Hepatocyte (in vitro differentiated cells): ENCODE results near the gene MOB2.

ENCODE experiments used
- EZH2 ChIP-seq: fragments of 200-600 bp; sonication (generic); IDR thresholded peaks from 2 replicates; pipeline ENCODE4 v1.6.1; 2016; ENCODE audit warnings: antibody characterized with exemption, mild to moderate bottlenecking, borderline replicate concordance
- TF ChIP-seq, protein P1 (sequence below): fragments of 200-600 bp; sonication (generic); IDR thresholded peaks from 2 replicates; pipeline ENCODE4 v1.5.1; 2016; ENCODE audit warnings: antibody characterized with exemption, mild to moderate bottlenecking; ENCODE audit not compliant: poor library complexity

DNA sequence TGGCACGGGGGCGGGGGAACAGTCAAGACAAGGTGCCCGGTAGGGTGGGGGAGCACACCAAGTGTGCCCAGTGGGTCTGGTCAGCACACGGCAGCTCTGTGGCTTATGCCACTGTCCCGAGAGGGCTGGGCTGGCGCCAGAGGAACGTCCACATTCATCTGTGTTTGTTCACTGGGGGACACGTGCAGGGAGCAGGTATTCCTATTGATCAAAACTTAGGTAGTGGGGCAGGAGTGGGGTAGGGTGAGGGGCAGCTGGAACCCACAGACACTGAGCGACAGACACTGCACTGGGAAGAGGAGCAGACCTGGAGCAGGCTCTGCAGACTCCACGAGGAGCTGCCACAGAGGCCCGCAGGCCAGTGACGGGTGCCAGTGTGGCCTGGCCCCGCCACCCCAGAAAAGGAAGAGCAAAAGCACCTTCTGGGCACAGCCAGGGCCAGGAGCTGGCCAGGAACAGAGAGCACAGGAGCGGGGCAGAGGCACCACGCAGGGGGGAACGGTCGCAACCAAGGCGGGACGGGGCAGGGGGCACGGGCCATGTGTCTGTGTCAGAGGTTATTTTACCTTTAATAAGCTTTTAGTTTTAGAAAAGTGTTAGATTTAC, 2.1 kb upstream of the MOB2 start:
- TF ChIP-seq, protein P1, sequence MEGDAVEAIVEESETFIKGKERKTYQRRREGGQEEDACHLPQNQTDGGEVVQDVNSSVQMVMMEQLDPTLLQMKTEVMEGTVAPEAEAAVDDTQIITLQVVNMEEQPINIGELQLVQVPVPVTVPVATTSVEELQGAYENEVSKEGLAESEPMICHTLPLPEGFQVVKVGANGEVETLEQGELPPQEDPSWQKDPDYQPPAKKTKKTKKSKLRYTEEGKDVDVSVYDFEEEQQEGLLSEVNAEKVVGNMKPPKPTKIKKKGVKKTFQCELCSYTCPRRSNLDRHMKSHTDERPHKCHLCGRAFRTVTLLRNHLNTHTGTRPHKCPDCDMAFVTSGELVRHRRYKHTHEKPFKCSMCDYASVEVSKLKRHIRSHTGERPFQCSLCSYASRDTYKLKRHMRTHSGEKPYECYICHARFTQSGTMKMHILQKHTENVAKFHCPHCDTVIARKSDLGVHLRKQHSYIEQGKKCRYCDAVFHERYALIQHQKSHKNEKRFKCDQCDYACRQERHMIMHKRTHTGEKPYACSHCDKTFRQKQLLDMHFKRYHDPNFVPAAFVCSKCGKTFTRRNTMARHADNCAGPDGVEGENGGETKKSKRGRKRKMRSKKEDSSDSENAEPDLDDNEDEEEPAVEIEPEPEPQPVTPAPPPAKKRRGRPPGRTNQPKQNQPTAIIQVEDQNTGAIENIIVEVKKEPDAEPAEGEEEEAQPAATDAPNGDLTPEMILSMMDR, result no peak
- TF ChIP-seq EZH2, result no peak
